ENCODE measurements around the gene RCBTB2.

The RCBTB2 gene

GRCh38 chr13:48578516-48579164 is 45.8 kb upstream of the RCBTB2 start:
- no peak for TF ChIP-seq CTCF (IDR thresholded peaks at IDR 0.05; ENCODE audit: low read depth, low read length, missing control alignments)
- no peak for DNase-seq (ENCODE audit: low read depth)
- peak overlapping the region; percentile 24; the same call in 1 of the 2 replicates for H3K4me3 ChIP-seq (ENCODE audit: low read depth, low read length)

DNA sequence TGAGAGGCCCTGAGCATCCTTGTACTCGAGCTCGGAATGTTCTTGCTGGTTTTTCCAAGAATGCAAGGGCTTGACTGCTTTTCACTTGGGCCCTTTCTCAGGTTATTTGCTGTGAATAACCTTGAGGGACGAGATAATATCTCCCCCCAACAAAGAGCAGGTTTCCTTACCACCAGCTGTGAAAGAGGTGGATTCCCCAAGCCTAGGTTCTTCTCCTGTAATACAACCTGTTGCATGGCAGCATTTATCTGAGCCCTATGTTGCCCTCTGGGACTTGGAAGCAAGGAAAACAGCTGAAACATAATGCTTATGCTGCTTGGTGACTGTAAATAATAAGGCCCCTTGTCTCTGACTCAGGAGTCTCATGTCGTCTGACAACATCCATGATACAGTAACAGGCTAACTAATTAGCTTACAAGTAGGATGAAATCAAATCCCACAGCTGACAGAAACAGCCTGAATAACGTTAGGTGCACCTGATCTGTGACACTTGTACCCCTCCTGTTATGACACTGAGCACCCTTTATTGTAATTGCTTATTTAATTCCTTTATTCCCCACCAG is 43.6 kb upstream of the RCBTB2 start:
- DNase-seq (ENCODE audit: low read depth), result no peak
- H3K4me3 ChIP-seq (ENCODE audit: low read depth, low read length), result no peak overlapping the region
- no peak for TF ChIP-seq CTCF (IDR thresholded peaks at IDR 0.05; ENCODE audit: low read depth, low read length, missing control alignments)

DNA sequence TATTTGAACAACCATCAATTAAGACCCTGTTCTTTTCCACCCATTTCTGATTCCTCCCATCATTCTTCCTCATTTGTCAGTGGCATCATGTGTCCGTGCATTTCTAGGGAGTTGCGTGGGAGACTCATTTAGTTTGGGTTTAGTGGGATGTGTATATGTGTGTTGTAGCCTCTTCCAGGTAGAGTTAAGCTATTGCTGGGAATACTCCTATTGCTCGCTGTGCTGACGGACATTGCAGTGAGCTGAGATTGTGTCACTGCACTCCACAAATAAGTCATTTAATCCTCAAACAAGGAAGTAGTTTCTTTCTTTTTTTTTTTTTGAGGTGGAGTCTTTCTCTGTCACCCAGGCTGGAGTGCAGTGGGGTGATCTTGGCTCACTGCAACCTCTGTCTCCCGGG is 42.2 kb upstream of the RCBTB2 start:
- no peak for DNase-seq (ENCODE audit: low read depth)
- TF ChIP-seq CTCF (IDR thresholded peaks at IDR 0.05; ENCODE audit: low read depth, low read length, missing control alignments), result no peak
- no peak overlapping the region for H3K4me3 ChIP-seq (ENCODE audit: low read depth, low read length)

GRCh38 chr13:48574041-48574796 is 41.3 kb upstream of the RCBTB2 start:
- H3K4me3 ChIP-seq (ENCODE audit: low read depth, low read length), result no peak overlapping the region
- DNase-seq (ENCODE audit: low read depth), result no peak
- TF ChIP-seq CTCF (IDR thresholded peaks at IDR 0.05; ENCODE audit: low read depth, low read length, missing control alignments), result no peak

DNA sequence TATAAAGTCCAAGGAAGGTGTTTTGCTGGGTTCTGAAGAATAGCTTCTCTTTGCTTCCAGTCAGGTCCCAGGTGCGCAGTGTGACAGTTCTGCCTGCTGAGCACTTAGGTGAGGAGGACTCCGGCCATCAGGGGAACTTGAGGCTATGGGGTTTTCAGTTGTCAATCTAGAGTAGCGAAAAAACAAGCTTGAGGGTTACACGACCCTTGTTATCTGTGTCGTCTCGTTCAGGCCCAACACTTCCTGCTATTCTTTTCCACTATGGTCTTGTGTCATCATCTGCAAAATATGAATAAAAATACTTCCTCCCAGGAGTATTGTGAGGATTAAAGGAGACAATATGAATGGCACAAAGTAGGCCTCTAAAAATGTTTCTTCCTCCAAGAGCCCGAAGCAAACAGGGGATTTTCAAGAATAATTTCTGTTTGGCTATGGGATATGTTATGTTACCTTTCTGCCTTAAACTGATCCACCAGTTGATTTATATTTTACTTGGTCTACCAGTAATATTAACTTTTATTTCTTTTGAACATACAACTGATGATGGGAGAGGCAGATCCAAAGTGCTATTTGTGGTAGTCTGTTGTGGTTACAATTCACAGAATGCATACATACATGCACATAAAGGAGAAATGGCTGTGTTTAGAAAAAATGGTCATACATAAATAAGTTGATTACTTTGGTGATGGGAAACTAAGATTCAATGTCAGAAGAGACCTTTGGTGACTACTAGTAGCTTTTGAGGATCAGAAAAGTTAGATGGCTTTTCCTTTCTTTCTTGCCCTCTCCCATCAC is 40.5 kb upstream of the RCBTB2 start:
- no peak for TF ChIP-seq CTCF (IDR thresholded peaks at IDR 0.05; ENCODE audit: low read depth, low read length, missing control alignments)
- no peak for DNase-seq (ENCODE audit: low read depth)
- no peak overlapping the region for H3K4me3 ChIP-seq (ENCODE audit: low read depth, low read length)

DNA sequence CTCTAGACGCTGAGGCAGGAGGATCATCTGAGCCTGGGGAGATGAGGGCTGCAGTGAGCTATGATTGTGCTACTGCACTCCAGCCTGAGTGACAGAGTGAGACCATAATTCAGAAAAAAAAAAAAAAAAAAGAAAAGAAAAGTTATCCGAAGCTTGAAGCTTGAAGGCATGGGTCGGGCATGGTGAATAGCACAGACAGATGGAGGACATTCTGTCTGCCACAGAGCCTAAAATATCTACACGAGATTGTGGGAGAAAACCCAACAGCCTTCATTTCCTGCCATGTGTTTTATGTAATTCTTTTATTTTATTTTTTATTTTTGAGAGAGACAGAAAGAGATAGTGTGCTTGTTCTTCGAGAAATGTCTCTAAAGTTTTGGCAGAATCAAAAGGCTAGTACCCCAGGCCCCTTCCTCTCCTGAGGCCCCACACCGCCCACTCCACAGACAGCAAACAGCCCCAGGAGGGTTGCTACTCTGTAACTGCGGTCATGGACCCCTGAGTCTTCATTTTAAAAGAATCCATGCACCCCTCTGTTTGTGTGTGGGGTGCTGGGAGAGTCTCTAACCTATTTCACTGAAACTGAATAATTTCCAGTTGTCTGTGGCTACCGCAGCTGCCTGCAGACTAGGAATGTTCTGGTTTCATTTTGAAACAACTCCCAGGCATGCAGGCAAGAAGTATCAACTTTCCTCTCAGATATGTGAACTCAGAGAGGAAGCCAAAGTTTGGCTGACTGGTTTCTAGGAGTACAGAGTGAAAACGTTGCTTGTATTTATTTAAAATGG is 38.4 kb upstream of the RCBTB2 start:
- no peak overlapping the region for H3K4me3 ChIP-seq (ENCODE audit: low read depth, low read length)
- TF ChIP-seq CTCF (IDR thresholded peaks at IDR 0.05; ENCODE audit: low read depth, low read length, missing control alignments), result no peak
- DNase-seq (ENCODE audit: low read depth), result no peak

Measured in GM12864 (cell line).